ENCODE results near the gene CNOT3. TPM values are rescaled to one million over a fixed set of nuclear protein-coding genes. Genes with fewer than 3 reads are reported as not detected.

The CNOT3 gene
- total and polyA plus RNA-seq, 9 of the 15 experiments (the other 6 are each of a cell fraction or from before 2014, with no cell fraction given): 0.27 to 60.4 (median 9.9) TPM

- TF ChIP-seq ZNF398 (CRISPR knock-in tag; IDR thresholded peaks at IDR 0.05) (no peak), GTF2F1 (IDR thresholded peaks at IDR 0.05; ENCODE audit: low read depth, low read length) (no peak), RCOR1 (IDR thresholded peaks at IDR 0.05; ENCODE audit: borderline replicate concordance in 1 of 2, low read depth in 2 of 2, low read length in 2 of 2) (peak in 1 of 2 experiments; percentile 54; a peak in 1 of 4 replicates), USF1 (CRISPR knock-in tag; IDR thresholded peaks at IDR 0.05) (no peak), HIVEP1 (CRISPR knock-in tag; IDR thresholded peaks at IDR 0.05) (no peak), BMI1 (IDR thresholded peaks at IDR 0.05; ENCODE audit: low read length) (peak; percentile 47; the same call in 1 of the 2 replicates), NRF1 (conservative IDR thresholded peaks at IDR 0.05 in 1 of 2, IDR thresholded peaks at IDR 0.05 in 1 of 2) (no peak), MCM7 (IDR thresholded peaks at IDR 0.05) (no peak), FOXJ2 (tag; IDR thresholded peaks at IDR 0.05) (peak; percentile 76), SMAD4 (CRISPR knock-in tag; conservative IDR thresholded peaks at IDR 0.05) (no peak), JUN (IDR thresholded peaks at IDR 0.05; ENCODE audit: borderline replicate concordance, low read depth, low read length) (no peak), JUN (CRISPR knock-in tag; IDR thresholded peaks at IDR 0.05; ENCODE audit: borderline replicate concordance) (no peak), HNRNPK (IDR thresholded peaks at IDR 0.05; ENCODE audit: low read depth, low read length, poor library complexity, severe bottlenecking) (no peak)
Observed at GRCh38 chr19:54179921-54180461, 42.4 kb downstream of the CNOT3 start (continued).

Data from K562 (cell line).